D341Med (cell line): ENCODE results near the gene HCFC1.

ENCODE experiments used
- DNase-seq: peaks from one replicate; pipeline ENCODE4 v3.0.0; 2012; ENCODE audit warnings: low spot score

The HCFC1 gene

GRCh38 chrX:153903238-153903980 lies 68.2 kb downstream of the HCFC1 start:
- no peak for DNase-seq

DNA sequence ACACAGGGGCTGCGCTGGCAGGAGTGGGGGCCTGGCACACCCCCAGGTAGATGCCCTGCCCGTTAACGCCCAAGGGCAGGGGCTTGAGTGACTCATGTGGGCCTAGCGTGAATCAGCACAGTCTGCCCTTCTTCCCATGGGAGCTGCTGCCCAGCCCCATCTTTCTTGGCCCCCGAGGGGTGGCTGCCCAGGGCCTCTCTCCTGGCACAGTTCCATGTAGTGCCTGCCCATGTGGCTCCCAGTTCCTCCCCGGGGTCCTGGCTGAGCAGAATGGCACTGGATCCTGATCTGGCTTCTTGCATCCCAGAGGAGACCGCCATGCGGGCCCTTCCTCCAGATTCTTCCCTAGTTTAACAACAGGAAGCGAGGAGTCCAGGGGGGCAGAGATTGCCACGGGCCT lies 69.2 kb downstream of the HCFC1 start:
- DNase-seq = no peak

DNA sequence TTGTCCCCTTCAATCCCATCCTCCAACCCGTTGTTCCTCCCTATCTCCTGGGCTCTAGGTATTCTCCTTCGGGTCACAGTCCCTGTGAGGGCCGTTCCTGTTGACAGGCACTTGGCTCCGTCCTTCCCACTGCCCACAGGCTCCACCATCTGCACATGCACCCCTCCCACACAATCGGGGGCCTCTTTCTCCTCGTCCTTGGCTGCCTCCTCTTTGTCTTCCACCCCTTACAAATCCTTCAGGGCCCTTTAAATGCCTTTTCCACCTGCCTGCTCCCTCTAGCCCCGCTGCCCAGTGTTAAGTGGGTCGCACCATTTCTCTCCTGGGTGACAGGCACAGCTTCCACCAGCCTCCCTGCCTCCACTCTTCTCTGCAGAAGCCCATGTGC lies 69.9 kb downstream of the HCFC1 start:
- DNase-seq = no peak

GRCh38 chrX:153900831-153901752 lies 70.5 kb downstream of the HCFC1 start:
- no peak for DNase-seq

DNA sequence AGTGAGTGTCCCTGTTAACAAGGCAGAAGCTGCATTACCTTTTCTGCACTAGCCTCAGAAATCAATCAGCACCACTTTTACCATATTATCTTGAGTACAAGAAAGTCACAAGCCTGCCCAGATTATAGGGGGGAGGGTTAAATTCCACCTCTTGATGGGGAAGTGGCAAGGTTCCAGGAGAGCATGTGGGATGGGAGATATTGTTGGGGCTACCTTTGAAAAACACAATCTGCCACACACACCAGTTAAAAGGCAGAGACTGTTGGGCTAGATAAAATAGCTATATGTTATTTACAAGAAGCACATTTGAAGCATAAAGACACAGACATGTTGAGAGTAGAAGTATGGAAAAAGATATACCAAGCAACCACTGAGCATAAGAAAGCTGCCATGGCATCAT lies 73.7 kb downstream of the HCFC1 start:
- DNase-seq = no peak
